ENCODE results near the gene SLC26A4. TPM values are rescaled to one million over a fixed set of nuclear protein-coding genes. Genes with fewer than 3 reads are reported as not detected.
A peak's percentile ranks its signal among the peaks of the same experiment; 100 is the strongest.

The SLC26A4 gene
- total RNA-seq, 1 donor from 2014 or later, result 3.2 TPM

DNA sequence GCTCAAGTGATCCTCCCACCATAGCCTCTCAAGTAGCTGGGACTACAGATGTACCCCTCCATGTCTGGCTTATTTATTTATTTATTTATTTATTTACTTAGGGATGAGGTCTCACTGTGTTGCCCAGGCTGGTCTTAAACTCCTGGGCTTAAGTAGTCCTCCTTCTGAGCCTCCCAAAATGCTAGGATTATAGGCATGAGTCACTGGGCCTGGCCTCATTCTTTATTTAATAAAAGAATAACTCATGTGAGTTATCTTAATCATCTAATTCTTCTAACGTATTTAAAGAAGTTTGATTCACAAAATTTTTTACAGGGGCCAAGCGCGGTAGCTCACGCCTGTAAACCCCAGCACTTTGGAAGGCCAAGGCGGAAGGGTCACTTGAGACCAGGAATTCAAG, 8.0 kb upstream of the SLC26A4 start:
- ATAC-seq (no peak), DNase-seq (ENCODE audit: low spot score) (no peak)
- intact Hi-C loops (cut with DNase I), result no loop called here

DNA sequence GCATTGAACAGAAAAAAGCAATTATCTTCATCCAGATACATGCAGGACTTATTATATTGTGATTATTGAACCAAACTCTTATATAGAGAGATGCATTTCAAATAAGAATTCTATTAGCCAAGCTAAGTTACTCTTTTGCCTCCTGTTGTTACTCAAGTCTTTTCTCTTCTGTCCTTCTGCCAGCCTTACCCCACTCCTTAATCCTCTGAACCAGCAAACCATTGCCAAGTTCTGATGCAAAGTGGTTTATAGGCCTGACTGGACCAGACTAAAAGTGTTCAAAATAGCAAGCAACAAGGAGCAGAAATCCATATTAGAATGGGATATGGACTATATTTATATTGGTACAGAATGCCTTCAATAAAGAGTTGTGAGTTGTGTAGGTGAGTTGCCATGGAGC, 2.2 kb upstream of the SLC26A4 start:
- intact Hi-C loops (cut with DNase I), result no loop called here
- ATAC-seq (no peak), DNase-seq (ENCODE audit: low spot score) (no peak)

DNA sequence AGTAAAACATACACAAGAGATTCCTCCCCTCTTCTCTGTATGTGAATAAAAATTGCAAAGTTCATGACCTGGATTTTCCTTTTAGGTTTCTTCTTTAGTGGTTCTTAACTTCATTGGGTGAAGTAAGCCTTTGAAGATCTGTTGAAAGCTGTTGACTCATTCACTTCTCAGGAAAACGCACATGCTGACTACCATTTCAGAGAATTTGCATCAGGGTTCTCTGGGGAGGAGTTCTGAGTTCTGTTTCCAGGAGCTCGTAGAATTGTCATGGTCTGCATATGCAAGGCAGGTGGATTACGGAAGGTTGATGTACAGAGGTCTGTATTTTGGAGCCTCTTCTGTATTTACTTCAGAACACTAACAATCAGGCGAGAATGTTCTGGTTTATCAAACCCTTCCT, 962 bp upstream of the SLC26A4 start:
- intact Hi-C loops (cut with DNase I), result no loop called here
- no peak for DNase-seq (ENCODE audit: low spot score)
- ATAC-seq, result no peak

DNA sequence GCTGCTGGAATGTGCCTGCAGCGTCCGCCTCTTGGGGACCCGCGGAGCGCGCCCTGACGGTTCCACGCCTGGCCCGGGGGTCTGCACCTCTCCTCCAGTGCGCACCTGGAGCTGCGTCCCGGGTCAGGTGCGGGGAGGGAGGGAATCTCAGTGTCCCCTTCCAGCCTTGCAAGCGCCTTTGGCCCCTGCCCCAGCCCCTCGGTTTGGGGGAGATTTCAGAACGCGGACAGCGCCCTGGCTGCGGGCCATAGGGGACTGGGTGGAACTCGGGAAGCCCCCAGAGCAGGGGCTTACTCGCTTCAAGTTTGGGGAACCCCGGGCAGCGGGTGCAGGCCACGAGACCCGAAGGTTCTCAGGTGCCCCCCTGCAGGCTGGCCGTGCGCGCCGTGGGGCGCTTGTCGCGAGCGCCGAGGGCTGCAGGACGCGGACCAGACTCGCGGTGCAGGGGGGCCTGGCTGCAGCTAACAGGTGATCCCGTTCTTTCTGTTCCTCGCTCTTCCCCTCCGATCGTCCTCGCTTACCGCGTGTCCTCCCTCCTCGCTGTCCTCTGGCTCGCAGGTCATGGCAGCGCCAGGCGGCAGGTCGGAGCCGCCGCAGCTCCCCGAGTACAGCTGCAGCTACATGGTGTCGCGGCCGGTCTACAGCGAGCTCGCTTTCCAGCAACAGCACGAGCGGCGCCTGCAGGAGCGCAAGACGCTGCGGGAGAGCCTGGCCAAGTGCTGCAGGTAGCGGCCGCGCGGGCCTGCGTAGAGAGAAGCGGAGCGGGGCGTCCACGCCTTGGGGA, 645 bp downstream of the SLC26A4 start:
- DNase-seq (ENCODE audit: low spot score) (peak; percentile 69), ATAC-seq (peak; percentile 83)
- intact Hi-C loops (cut with DNase I), result no loop called here

DNA sequence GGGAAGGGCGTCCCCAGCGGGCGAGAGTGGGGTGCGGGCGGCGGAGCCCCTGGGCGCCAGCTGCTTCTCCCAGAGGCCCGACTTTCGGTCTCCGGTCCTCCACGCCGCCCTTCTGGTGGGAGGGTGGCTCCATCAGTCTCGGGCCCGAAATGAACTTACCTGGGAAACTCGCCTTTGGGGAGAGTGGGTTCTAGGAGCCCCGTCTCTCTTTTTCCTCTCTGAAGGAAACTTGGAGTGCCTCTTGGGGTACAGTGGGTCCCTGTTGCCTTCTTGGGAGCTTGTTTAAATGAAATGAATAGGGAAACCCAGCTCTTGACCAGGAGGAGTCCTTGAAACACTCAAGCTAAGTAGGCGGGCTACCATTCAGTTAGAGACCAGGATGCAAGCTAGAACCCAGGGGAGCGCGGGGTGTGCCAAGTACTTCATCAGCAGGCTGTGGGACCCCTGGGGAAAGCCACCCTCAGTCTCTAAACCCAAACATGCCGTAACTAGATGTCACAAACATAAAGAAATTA, 1.3 kb downstream of the SLC26A4 start:
- ATAC-seq, result no peak
- intact Hi-C loops (cut with DNase I), result no loop called here
- no peak for DNase-seq (ENCODE audit: low spot score)

DNA sequence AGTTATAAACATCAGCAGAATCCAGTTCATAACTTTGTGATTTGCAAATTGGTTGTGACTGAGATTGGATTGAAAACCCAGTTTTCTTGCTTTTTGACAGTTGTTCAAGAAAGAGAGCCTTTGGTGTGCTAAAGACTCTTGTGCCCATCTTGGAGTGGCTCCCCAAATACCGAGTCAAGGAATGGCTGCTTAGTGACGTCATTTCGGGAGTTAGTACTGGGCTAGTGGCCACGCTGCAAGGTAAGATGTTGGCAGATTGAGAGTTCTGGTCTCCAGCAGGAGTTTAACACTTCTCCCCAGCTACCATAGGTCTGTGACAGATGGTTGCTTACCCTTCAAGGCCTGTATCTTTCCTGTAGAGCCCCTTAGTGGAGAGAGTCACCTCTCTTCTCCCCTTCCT, 2.6 kb downstream of the SLC26A4 start:
- DNase-seq (ENCODE audit: low spot score) (no peak), ATAC-seq (no peak)
- intact Hi-C loops (cut with DNase I), result no loop called here

DNA sequence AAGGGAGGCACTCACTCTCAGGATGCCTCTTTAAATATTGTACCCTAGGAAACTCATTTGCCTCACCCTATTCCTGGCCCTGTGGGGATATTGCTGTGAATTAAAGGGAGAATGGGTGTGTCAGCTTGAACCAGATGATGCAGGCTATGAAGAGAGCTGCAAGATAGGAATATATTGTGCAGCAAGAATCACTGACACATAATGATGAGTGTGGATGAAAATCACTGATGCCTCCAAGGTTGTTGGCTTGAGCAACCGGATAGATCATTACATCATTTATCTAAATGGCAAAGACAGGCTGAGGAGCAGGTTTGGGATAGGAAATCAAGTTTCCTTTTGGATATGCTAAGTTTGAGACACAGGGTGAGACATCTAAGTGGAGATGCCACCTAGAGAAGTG, 6.2 kb downstream of the SLC26A4 start:
- intact Hi-C loops (cut with DNase I), result no loop called here
- ATAC-seq, result no peak
- DNase-seq (ENCODE audit: low spot score), result no peak

DNA sequence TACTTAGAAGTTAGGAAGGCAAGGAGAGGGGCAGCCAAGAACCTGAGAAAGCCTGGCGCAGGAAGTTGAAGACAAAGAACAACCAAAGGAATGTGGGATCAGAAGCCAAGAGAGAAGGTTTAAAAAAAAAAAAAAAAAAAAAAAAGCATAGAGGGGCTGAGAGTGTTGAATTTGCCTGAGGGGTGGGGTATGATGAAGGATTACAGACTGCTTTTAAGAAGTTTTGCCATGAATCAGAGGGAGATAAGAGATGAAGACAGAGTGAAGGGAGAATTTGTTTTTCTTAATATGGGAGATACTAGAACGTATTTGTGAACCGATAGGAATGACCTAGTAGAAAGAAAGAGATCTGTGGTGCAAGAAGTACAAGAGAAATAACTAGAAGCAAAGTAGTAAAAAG, 6.7 kb downstream of the SLC26A4 start:
- no peak for DNase-seq (ENCODE audit: low spot score)
- intact Hi-C loops (cut with DNase I), result no loop called here
- ATAC-seq, result no peak

DNA sequence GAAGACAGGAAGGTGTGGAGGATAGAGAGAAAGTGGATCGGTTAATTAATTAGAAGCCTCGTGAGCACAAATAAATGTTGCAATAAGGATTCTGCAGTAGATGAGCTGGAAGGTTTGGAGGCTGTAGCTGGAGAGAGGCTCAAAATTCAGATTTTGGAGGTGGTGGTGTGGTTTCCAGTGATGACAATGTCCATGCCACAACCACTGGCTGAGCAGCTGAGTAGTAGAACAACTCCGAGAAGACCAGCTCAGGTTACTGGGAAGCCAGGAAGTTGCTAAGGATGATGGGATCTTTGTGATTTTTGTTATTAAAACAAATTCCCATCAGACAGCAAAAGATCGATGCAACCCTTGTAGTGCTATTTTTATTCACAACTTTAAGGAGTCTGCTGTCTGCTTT, 7.7 kb downstream of the SLC26A4 start:
- no peak for DNase-seq (ENCODE audit: low spot score)
- intact Hi-C loops (cut with DNase I), result no loop called here

DNA sequence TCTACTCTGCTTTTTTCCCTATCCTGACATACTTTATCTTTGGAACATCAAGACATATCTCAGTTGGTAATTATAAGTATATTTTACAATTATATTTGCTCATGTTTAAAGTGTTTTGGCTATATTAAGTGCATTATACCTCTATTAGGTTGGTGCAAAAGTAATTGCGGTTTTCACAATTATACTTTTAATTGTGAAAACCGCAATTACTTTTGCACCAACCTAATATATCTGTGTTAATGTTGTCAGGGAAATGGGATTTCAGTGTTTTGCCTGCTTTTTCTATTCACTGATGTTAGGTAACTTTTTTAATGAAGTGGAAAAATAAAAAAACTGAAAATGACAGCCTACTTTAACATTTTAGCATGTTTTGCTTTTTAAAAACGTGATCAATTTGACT, 11.6 kb downstream of the SLC26A4 start:
- ATAC-seq (no peak), DNase-seq (ENCODE audit: low spot score) (no peak)
- intact Hi-C loops (cut with DNase I), result no loop called here

More for the DNA sequence above, 7.7 kb downstream of the SLC26A4 start:
- ATAC-seq, result no peak

DNA sequence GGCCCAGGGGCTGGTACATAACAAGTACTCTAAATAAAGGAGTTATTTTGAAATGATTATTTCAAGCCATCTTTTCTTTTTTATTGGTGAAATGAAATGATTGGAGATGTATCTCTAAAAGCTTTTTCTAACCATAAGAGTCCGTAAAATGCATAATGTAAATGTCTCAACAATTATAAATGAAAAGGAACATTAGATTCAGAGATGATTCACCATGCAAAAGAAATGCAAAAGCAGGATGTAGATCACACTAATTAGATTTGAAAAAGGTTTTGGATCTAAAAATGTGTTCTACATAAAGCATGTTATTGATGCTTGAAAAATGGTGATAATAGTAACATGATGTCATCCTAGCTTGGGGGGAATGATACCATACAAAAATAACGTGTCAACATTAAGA, 15.6 kb downstream of the SLC26A4 start:
- ATAC-seq (no peak), DNase-seq (ENCODE audit: low spot score) (no peak)
- intact Hi-C loops (cut with DNase I), result no loop called here

DNA sequence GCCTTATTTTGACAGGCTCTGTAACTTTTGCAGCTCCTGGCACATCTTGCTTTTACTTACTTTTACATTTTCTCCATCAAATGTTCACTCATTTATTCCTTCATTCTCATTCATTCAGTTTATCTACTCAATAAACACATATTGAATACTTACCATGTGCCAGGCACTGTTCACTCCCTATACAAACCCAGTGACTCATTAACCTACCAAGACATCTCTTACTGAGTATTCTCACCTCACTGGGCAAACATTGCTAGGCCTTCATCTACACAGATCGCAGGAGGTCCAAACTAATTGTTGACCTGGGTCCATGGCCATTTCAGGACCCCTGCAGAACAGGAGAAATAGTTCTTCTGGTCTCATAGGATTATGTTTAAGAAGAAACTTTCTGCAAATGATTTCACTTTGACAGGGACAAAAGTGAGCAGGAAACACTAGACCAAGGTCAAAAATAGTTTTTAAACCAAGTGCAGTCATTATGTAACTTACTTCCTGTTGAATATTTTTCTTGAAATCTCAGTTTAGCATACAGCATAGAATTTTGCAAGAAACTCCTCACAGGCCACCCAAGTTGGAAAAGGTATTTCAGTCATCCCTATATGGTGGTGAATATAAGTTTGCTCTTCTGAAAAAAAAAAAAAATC, 17.6 kb downstream of the SLC26A4 start:
- ATAC-seq, result no peak
- DNase-seq (ENCODE audit: low spot score), result no peak
- intact Hi-C loops (cut with DNase I), result no loop called here

DNA sequence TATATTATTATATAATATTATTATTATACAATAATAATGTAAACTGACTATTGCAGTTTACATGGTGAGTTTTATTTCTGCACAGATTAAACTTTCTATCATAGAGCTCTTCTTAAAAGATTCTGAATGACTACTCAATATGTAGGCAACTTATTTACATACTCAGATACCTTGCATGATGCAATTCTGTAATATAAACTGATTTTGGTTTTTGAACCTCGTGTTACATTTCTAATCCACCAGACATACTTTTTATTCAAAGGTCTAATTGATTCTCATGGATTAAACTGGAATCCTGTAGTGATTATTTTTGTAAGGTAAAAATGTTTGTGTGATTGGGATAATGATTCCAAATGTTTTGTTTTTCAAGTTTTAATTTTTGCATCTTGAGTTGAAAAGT, 19.9 kb downstream of the SLC26A4 start:
- intact Hi-C loops (cut with DNase I), result no loop called here
- DNase-seq (ENCODE audit: low spot score) (no peak), ATAC-seq (no peak)

DNA sequence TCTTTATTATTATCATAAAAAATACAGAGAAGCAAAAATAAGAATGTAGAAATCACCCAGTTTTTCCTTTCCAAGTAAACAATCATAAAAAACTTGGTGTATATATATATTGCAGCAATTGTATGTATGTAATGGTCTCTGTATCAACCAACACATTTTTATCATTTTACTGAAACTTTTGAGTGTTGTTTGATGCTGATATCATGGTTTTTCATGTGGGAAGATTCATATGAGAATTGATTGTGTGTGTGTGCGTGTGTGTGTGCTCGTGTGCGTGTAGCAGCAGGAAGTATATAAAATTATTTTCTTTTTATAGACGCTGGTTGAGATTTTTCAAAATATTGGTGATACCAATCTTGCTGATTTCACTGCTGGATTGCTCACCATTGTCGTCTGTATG, 22.3 kb downstream of the SLC26A4 start:
- ATAC-seq, result no peak
- intact Hi-C loops (cut with DNase I), result no loop called here
- DNase-seq (ENCODE audit: low spot score), result no peak

DNA sequence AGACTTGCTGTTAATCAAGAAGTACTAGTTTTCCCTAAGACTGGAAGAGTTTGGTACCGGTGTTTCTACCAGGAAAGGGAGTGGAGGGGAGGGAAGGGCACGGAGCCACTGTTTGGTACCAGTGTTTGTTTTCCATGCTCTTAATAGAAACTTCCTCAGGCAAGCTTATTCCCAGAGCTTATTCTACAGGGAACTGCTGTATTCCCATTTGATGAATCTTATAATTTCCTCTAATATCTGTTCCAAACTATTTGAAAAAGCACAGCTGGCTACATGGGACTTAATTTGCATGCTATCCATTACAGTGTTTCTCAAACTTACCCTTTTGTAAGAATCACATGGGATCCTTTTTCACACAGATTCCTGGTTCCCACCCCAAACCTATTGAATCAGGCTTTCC, 23.7 kb downstream of the SLC26A4 start:
- intact Hi-C loops (cut with DNase I), result no loop called here
- DNase-seq (ENCODE audit: low spot score), result no peak
- no peak for ATAC-seq

DNA sequence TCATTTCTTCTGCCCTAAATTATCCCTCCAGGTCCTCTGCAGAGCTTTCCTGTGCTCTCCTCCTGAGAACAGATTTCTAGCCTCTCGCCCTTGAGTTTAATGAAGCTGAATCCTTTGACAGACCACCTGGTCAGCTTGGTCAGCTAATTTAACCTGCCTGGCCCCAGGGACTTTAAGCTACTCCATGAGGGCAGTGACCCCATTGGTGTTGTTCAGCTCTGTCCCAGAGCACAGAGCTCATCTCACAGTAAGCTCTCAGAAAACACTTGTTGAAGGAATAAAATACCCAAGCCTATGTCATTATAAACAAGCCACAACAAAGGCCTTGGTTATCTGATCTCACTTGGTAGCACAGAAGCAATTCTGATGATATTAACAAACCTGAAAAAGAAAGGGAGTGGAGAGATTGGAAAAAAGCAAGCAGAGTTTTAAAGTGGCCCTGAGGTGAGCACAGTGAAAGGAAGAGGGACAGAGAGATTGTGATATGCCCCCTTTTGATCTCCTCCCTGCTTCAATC, 24.4 kb downstream of the SLC26A4 start:
- DNase-seq (ENCODE audit: low spot score) (no peak), ATAC-seq (peak; percentile 58)
- intact Hi-C loops (cut with DNase I), result no loop called here

DNA sequence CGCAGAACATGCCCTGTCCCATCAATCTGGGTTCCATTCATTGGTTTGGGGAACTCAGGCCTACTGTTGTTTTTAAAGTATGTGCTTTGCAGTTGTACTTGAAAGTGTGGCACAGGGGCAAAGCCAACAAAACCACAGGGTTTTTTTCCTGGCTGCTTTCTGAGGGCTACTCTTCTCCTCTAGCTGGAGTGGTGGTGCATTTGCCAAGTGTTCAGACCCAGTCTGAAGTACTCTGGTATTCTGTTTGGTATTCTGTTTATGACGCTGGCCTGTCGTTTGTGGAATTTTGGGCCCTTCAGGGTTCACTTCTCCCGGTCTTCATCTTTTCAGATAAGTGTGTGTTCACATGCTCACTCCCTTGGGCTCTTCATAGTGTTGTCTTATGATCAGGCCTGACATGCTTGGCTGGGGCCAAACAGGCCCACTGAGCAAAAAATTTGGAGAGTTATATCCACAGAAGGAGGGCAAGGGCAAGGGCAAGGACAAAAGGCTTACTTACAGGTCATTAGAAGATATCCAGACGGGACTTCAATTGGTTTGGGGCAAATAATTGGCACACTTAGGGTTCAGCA, 26.3 kb downstream of the SLC26A4 start:
- ATAC-seq, result no peak
- intact Hi-C loops (cut with DNase I), result no loop called here

DNA sequence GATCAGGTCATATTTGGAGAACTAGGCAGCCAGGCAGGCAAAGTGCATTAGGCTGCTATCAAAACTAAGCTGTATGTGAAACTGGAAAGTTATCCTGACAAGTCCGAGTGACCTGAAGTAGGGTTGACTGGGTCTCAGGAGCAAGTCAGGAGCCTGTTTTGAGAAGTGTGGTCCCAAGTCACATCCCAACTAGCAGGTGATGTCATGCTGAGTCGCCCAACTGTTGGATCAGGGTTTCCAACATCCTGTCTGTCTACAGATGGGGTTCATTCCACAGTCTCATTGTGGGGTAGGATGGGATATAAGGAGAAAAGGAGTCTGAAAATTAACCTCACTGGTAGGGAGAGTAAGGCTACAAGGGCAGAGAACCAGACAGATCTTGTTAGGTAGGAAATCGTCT, 27.0 kb downstream of the SLC26A4 start:
- DNase-seq (ENCODE audit: low spot score), result no peak
- intact Hi-C loops (cut with DNase I), result no loop called here
- ATAC-seq, result no peak

More for the DNA sequence above, 26.3 kb downstream of the SLC26A4 start:
- DNase-seq (ENCODE audit: low spot score), result no peak

DNA sequence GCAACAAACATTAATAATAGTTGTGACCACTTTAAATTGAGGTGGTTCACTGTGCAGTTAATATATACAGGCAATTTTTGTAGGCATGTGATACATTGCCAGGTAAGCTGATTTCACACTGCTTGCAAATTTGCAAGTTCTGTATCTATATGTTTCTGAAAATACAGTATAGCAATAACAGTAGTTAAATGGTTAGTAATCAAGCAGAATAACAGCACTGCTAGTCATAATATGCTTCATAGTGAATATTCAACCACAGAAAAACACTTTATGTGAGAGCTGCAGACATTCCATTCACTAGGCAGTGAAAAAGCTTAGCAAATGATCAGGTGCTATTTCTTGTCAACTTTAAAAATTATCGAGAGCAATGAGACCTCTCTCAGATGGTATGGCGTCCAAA, 28.9 kb downstream of the SLC26A4 start:
- no peak for ATAC-seq
- no peak for DNase-seq (ENCODE audit: low spot score)
- intact Hi-C loops (cut with DNase I), result no loop called here

DNA sequence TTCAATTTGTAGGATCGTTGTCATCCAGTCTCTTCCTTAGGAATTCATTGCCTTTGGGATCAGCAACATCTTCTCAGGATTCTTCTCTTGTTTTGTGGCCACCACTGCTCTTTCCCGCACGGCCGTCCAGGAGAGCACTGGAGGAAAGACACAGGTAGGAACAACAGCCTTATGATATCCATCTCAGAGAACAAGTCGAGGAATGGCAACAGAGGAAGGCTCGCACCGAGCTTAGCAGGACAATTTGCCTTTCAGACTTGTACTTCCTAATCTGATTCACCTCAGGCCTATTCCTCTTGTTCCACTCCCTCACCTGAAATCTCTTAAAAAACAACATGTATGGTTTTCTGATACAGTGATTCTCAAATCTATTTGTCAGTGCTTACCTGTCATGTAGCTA, 29.5 kb downstream of the SLC26A4 start:
- intact Hi-C loops (cut with DNase I), result no loop called here
- ATAC-seq, result no peak
- DNase-seq (ENCODE audit: low spot score), result no peak
